ENCODE measurements around the gene SNCB. TPM values are rescaled to one million over a fixed set of nuclear protein-coding genes. Genes with fewer than 3 reads are reported as not detected.

SNCB gene
- total RNA-seq, 1 experiment from 2014 or later = 6.8 TPM

DNA sequence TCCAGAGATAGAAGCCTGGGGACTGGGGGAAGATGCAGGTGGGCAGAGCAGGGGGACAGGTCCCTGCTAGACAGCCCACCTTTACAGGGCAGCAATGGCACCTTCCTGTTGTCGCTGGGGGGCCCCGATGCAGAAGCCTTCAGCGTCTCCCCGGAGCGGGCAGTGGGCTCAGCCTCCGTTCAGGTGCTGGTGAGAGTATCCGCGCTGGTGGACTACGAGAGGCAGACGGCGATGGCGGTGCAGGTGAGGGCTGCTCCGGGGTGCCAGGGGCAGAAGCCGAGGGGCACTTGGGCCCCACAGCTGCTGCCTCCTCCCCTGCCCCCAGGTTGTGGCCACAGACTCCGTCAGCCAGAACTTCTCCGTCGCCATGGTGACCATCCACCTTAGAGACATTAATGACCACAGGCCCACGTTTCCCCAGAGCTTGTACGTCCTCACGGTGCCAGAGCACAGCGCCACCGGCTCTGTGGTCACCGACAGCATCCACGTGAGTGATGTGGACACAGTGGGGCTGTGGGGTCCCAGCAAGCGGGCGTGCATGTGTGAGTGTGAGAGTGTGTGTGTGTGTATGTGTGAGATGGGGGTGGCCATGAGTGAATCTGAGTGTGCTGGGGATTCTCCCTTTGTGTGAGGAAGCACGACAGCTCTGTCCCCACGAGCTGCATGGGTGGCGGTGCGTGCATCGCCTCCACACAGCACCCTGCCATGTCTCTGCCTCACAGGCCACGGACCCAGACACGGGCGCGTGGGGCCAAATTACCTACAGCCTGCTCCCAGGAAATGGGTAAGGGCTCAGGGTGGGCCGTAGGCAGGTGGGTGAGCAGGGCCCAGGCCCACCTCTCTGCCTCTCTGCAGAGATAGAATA, 52.8 kb downstream of the SNCB start:
- POLR2A ChIA-PET = interaction anchor here (1.0 kb wide), 1 partner anchor 40 kb away, joined by 3 read pairs; no protein-coding TSS in a partner anchor
- no peak for ATAC-seq
- no peak overlapping the region for H3K27ac Mint-ChIP-seq

DNA sequence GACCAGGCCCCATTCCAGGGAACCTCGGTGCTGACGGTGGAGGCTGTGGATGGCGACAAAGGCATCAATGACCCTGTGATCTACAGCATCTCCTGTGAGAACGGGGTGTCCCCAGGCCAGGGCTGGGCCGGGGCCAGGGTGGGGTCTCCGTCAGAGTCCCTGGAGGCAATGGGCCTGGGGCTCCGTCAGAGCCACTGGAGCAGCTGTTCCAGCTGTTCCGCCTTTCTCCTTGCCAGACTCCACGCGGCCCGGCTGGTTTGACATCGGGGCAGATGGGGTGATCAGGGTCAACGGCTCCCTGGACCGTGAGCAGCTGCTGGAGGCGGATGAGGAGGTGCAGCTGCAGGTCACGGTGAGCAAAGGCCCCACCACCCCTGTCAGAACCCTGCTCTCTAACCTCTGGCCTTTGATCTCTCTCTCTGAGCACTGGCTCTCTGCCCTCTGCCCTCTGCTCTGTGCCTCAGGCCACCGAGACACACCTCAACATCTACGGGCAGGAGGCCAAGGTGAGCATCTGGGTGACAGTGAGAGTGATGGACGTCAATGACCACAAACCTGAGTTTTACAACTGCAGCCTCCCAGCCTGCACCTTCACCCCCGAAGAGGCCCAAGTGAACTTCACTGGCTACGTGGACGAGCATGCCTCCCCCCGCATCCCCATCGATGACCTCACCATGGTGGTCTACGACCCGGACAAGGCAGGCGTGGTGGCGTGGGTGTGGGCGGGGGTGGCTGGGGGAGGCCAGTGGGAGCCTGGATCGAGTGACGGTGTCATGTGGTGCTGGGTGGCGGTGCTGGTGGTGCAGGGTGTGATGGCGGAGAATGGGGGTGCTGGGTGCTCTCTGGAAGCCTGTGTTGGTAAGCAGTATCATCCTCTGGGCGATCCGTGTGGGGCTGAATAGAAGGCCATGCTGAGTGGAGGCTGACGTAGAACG, 54.6 kb downstream of the SNCB start:
- peaks cover 15% of the 10 kb centered on the region for H3K27me3 Mint-ChIP-seq (ENCODE audit: low read depth)
- no peak overlapping the region for H3K4me3 Mint-ChIP-seq
- POLR2A ChIA-PET = no interaction called here
- H3K36me3 Mint-ChIP-seq = no peaks in the 10 kb centered on the region
- DNase-seq (ENCODE audit: low spot score) = no peak
- no peak overlapping the region for H3K27ac Mint-ChIP-seq
- H3K9me3 Mint-ChIP-seq = no peaks in the 10 kb centered on the region
- ATAC-seq = no peak
- CTCF ChIA-PET = no interaction called here
- peaks cover 2% of the 10 kb centered on the region for H3K4me1 Mint-ChIP-seq
- TF ChIP-seq, protein P1, sequence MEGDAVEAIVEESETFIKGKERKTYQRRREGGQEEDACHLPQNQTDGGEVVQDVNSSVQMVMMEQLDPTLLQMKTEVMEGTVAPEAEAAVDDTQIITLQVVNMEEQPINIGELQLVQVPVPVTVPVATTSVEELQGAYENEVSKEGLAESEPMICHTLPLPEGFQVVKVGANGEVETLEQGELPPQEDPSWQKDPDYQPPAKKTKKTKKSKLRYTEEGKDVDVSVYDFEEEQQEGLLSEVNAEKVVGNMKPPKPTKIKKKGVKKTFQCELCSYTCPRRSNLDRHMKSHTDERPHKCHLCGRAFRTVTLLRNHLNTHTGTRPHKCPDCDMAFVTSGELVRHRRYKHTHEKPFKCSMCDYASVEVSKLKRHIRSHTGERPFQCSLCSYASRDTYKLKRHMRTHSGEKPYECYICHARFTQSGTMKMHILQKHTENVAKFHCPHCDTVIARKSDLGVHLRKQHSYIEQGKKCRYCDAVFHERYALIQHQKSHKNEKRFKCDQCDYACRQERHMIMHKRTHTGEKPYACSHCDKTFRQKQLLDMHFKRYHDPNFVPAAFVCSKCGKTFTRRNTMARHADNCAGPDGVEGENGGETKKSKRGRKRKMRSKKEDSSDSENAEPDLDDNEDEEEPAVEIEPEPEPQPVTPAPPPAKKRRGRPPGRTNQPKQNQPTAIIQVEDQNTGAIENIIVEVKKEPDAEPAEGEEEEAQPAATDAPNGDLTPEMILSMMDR (IDR thresholded peaks at IDR 0.05) = no peak
- TF ChIP-seq ZNF138 (CRISPR knock-in tag; conservative IDR thresholded peaks at IDR 0.05) = no peak
- TF ChIP-seq, protein P2, sequence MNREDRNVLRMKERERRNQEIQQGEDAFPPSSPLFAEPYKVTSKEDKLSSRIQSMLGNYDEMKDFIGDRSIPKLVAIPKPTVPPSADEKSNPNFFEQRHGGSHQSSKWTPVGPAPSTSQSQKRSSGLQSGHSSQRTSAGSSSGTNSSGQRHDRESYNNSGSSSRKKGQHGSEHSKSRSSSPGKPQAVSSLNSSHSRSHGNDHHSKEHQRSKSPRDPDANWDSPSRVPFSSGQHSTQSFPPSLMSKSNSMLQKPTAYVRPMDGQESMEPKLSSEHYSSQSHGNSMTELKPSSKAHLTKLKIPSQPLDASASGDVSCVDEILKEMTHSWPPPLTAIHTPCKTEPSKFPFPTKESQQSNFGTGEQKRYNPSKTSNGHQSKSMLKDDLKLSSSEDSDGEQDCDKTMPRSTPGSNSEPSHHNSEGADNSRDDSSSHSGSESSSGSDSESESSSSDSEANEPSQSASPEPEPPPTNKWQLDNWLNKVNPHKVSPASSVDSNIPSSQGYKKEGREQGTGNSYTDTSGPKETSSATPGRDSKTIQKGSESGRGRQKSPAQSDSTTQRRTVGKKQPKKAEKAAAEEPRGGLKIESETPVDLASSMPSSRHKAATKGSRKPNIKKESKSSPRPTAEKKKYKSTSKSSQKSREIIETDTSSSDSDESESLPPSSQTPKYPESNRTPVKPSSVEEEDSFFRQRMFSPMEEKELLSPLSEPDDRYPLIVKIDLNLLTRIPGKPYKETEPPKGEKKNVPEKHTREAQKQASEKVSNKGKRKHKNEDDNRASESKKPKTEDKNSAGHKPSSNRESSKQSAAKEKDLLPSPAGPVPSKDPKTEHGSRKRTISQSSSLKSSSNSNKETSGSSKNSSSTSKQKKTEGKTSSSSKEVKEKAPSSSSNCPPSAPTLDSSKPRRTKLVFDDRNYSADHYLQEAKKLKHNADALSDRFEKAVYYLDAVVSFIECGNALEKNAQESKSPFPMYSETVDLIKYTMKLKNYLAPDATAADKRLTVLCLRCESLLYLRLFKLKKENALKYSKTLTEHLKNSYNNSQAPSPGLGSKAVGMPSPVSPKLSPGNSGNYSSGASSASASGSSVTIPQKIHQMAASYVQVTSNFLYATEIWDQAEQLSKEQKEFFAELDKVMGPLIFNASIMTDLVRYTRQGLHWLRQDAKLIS (CRISPR knock-in tag; IDR thresholded peaks at IDR 0.05; ENCODE audit: borderline replicate concordance) = no peak
- TF ChIP-seq, protein P3, sequence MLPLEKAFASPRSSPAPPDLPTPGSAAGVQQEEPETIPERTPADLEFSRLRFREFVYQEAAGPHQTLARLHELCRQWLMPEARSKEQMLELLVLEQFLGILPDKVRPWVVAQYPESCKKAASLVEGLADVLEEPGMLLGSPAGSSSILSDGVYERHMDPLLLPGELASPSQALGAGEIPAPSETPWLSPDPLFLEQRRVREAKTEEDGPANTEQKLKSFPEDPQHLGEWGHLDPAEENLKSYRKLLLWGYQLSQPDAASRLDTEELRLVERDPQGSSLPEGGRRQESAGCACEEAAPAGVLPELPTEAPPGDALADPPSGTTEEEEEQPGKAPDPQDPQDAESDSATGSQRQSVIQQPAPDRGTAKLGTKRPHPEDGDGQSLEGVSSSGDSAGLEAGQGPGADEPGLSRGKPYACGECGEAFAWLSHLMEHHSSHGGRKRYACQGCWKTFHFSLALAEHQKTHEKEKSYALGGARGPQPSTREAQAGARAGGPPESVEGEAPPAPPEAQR (CRISPR knock-in tag; IDR thresholded peaks at IDR 0.05) = no peak

More for the DNA sequence above, 52.8 kb downstream of the SNCB start:
- no peak overlapping the region for H3K4me3 Mint-ChIP-seq
- H3K36me3 Mint-ChIP-seq = no peaks in the 10 kb centered on the region
- no peaks in the 10 kb centered on the region for H3K9me3 Mint-ChIP-seq
- peaks cover 2% of the 10 kb centered on the region for H3K4me1 Mint-ChIP-seq
- CTCF ChIA-PET = interaction anchor here (1.0 to 2.8 kb wide), 15 partner anchors 16 to 848 kb away, joined by 3 to 21 read pairs (median 6); partner anchors contain the start of genes CLTB, RNF44 and TSPAN17
- peaks cover 11% of the 10 kb centered on the region for H3K27me3 Mint-ChIP-seq (ENCODE audit: low read depth)
- TF ChIP-seq ZNF121 (CRISPR knock-in tag; IDR thresholded peaks at IDR 0.05) (no peak), MXD4 (CRISPR knock-in tag; IDR thresholded peaks at IDR 0.05; ENCODE audit: borderline replicate concordance) (no peak), NR1H2 (CRISPR knock-in tag; IDR thresholded peaks at IDR 0.05) (no peak), ZNF317 (CRISPR knock-in tag; IDR thresholded peaks at IDR 0.05; ENCODE audit: borderline replicate concordance, low read depth) (no peak), JAZF1 (CRISPR knock-in tag; IDR thresholded peaks at IDR 0.05) (no peak), NFATC4 (CRISPR knock-in tag; IDR thresholded peaks at IDR 0.05) (no peak), ZNF423 (CRISPR knock-in tag; IDR thresholded peaks at IDR 0.05) (no peak), NR2C2 (CRISPR knock-in tag; IDR thresholded peaks at IDR 0.05) (no peak), ATF1 (CRISPR knock-in tag; IDR thresholded peaks at IDR 0.05) (no peak)
- TF ChIP-seq, protein P4, sequence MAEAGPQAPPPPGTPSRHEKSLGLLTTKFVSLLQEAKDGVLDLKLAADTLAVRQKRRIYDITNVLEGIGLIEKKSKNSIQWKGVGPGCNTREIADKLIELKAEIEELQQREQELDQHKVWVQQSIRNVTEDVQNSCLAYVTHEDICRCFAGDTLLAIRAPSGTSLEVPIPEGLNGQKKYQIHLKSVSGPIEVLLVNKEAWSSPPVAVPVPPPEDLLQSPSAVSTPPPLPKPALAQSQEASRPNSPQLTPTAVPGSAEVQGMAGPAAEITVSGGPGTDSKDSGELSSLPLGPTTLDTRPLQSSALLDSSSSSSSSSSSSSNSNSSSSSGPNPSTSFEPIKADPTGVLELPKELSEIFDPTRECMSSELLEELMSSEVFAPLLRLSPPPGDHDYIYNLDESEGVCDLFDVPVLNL (CRISPR knock-in tag; IDR thresholded peaks at IDR 0.05; ENCODE audit: borderline replicate concordance, low read depth) = no peak
- TF ChIP-seq, protein P5, sequence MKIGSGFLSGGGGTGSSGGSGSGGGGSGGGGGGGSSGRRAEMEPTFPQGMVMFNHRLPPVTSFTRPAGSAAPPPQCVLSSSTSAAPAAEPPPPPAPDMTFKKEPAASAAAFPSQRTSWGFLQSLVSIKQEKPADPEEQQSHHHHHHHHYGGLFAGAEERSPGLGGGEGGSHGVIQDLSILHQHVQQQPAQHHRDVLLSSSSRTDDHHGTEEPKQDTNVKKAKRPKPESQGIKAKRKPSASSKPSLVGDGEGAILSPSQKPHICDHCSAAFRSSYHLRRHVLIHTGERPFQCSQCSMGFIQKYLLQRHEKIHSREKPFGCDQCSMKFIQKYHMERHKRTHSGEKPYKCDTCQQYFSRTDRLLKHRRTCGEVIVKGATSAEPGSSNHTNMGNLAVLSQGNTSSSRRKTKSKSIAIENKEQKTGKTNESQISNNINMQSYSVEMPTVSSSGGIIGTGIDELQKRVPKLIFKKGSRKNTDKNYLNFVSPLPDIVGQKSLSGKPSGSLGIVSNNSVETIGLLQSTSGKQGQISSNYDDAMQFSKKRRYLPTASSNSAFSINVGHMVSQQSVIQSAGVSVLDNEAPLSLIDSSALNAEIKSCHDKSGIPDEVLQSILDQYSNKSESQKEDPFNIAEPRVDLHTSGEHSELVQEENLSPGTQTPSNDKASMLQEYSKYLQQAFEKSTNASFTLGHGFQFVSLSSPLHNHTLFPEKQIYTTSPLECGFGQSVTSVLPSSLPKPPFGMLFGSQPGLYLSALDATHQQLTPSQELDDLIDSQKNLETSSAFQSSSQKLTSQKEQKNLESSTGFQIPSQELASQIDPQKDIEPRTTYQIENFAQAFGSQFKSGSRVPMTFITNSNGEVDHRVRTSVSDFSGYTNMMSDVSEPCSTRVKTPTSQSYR (CRISPR knock-in tag; IDR thresholded peaks at IDR 0.05) = no peak
- TF ChIP-seq, protein P6, sequence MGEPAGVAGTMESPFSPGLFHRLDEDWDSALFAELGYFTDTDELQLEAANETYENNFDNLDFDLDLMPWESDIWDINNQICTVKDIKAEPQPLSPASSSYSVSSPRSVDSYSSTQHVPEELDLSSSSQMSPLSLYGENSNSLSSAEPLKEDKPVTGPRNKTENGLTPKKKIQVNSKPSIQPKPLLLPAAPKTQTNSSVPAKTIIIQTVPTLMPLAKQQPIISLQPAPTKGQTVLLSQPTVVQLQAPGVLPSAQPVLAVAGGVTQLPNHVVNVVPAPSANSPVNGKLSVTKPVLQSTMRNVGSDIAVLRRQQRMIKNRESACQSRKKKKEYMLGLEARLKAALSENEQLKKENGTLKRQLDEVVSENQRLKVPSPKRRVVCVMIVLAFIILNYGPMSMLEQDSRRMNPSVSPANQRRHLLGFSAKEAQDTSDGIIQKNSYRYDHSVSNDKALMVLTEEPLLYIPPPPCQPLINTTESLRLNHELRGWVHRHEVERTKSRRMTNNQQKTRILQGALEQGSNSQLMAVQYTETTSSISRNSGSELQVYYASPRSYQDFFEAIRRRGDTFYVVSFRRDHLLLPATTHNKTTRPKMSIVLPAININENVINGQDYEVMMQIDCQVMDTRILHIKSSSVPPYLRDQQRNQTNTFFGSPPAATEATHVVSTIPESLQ (CRISPR knock-in tag; IDR thresholded peaks at IDR 0.05) = no peak
- TF ChIP-seq, protein P7, sequence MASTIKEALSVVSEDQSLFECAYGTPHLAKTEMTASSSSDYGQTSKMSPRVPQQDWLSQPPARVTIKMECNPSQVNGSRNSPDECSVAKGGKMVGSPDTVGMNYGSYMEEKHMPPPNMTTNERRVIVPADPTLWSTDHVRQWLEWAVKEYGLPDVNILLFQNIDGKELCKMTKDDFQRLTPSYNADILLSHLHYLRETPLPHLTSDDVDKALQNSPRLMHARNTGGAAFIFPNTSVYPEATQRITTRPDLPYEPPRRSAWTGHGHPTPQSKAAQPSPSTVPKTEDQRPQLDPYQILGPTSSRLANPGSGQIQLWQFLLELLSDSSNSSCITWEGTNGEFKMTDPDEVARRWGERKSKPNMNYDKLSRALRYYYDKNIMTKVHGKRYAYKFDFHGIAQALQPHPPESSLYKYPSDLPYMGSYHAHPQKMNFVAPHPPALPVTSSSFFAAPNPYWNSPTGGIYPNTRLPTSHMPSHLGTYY (CRISPR knock-in tag; IDR thresholded peaks at IDR 0.05) = no peak
- DNase-seq (ENCODE audit: low spot score) = no peak
